Measurements from ENCODE around the gene KRTAP3-1. TPM values are rescaled to one million over a fixed set of nuclear protein-coding genes. Genes with fewer than 3 reads are reported as not detected.

KRTAP3-1 gene
- total and polyA plus RNA-seq, 8 donors: 0.19 TPM; not detected in 7

- Histone ChIP-seq H3K9me3 (no peaks in the 10 kb centered on the region), H3K4me1 (no peaks in the 10 kb centered on the region), H3K36me3 (no peaks in the 10 kb centered on the region), H3K27ac (no peak overlapping the region), H3K4me3 (no peak overlapping the region), H3K27me3 (no peaks in the 10 kb centered on the region)
- DNase-seq (no peak), ATAC-seq (no peak), FAIRE-seq (no peak)
- 29 to 37% methylated on average over 1 of the region's 1 CpG for WGBS, 2 donors
- TF ChIP-seq, protein P1, sequence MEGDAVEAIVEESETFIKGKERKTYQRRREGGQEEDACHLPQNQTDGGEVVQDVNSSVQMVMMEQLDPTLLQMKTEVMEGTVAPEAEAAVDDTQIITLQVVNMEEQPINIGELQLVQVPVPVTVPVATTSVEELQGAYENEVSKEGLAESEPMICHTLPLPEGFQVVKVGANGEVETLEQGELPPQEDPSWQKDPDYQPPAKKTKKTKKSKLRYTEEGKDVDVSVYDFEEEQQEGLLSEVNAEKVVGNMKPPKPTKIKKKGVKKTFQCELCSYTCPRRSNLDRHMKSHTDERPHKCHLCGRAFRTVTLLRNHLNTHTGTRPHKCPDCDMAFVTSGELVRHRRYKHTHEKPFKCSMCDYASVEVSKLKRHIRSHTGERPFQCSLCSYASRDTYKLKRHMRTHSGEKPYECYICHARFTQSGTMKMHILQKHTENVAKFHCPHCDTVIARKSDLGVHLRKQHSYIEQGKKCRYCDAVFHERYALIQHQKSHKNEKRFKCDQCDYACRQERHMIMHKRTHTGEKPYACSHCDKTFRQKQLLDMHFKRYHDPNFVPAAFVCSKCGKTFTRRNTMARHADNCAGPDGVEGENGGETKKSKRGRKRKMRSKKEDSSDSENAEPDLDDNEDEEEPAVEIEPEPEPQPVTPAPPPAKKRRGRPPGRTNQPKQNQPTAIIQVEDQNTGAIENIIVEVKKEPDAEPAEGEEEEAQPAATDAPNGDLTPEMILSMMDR (IDR thresholded peaks at IDR 0.05): no peak
- intact Hi-C loops (cut with DNase I): no loop called here
Observed at GRCh38 chr17:41013606-41014005, 4.7 kb upstream of the KRTAP3-1 start.

GRCh38 chr17:41013181-41013580 lies 4.3 kb upstream of the KRTAP3-1 start:
- FAIRE-seq: no peak
- H3K27me3 ChIP-seq: no peaks in the 10 kb centered on the region
- intact Hi-C loops (cut with DNase I): no loop called here
- no peaks in the 10 kb centered on the region for H3K36me3 ChIP-seq
- no peak for DNase-seq
- H3K4me1 ChIP-seq: no peaks in the 10 kb centered on the region
- H3K4me3 ChIP-seq: no peak overlapping the region
- no peaks in the 10 kb centered on the region for H3K9me3 ChIP-seq
- ATAC-seq: no peak
- no peak overlapping the region for H3K27ac ChIP-seq
- TF ChIP-seq, protein P1 (IDR thresholded peaks at IDR 0.05): no peak
- whole genome bisulfite sequencing, 2 donors: 70 to 84% methylated on average over 3 of the region's 3 CpGs

DNA sequence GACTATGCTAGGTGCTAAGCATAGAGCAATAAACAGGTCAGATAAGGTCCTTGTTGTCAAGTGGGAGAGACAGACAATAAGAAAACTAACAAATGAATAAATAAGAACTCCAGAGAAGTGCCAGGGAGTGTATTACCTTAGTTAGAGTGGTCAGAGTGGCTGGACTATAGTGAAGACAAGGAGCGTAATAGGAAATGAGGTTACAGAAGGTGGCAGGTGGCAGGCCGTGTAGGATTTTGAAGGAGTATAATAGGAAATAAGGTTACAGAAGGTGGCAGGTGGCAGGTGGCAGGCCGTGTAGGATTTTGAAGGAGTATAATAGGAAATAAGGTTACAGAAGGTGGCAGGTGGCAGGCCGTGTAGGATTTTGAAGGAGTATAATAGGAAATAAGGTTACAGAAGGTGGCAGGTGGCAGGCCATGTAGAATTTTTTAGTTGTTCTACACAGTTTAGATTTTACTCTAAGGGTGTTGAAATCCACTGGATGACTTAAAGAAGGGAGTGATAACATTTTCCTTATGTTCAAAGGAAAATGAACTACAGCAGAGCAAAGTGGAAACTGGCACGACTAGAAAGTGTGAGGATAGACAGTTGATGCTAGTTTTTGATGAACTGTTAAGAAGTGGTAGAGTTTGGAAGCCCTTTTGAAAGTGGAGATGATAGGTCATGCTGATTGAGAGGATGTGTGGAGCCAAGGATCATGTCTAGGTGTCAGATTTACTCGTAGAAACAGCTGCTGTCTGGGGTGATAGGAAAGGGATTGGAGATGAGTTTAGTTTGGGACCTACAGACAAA lies 3.6 kb upstream of the KRTAP3-1 start:
- Histone ChIP-seq H3K4me1 (no peaks in the 10 kb centered on the region), H3K4me3 (no peak overlapping the region), H3K27me3 (no peaks in the 10 kb centered on the region), H3K9me3 (no peaks in the 10 kb centered on the region), H3K27ac (no peak overlapping the region), H3K36me3 (no peaks in the 10 kb centered on the region)
- no peak for DNase-seq
- no peak for ATAC-seq
- no peak for FAIRE-seq
- TF ChIP-seq, protein P1 (IDR thresholded peaks at IDR 0.05): no peak
- WGBS, 2 donors: 64 to 73% methylated on average over 6 of the region's 6 CpGs
- intact Hi-C loops (cut with DNase I): no loop called here

DNA sequence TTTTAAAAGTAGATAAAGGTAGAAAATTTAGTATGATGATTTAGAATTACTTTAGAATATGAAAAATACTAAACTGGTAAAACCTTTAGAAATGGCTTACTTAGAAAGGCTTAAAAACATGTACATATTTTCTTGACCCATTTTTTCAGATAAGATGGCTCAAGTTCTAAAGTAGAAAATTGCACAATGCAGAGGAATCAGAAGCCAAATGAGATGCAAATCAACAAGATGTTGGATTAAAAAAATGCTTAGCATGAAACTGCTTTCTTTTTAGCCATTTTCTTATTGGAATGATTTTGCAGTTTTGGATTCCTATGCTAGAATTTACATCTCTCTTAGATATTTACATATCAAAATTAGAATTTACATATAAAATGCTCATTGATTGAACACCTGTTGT lies 1.5 kb upstream of the KRTAP3-1 start:
- no peaks in the 10 kb centered on the region for H3K9me3 ChIP-seq
- TF ChIP-seq, protein P1 (IDR thresholded peaks at IDR 0.05): no peak
- ATAC-seq: no peak
- no peak overlapping the region for H3K27ac ChIP-seq
- H3K27me3 ChIP-seq: no peaks in the 10 kb centered on the region
- H3K36me3 ChIP-seq: no peaks in the 10 kb centered on the region
- no peaks in the 10 kb centered on the region for H3K4me1 ChIP-seq
- no peak for FAIRE-seq
- intact Hi-C loops (cut with DNase I): no loop called here
- no peak overlapping the region for H3K4me3 ChIP-seq
- no peak for DNase-seq

GRCh38 chr17:41009936-41010335 lies 1.0 kb upstream of the KRTAP3-1 start:
- TF ChIP-seq, protein P1 (IDR thresholded peaks at IDR 0.05): no peak
- intact Hi-C loops (cut with DNase I): no loop called here
- Histone ChIP-seq H3K9me3 (no peaks in the 10 kb centered on the region), H3K27me3 (no peaks in the 10 kb centered on the region), H3K4me3 (no peak overlapping the region), H3K4me1 (no peaks in the 10 kb centered on the region), H3K27ac (no peak overlapping the region), H3K36me3 (no peaks in the 10 kb centered on the region)
- FAIRE-seq (no peak), DNase-seq (no peak), ATAC-seq (no peak)
- 86 to 89% methylated on average over 1 of the region's 1 CpG for WGBS, 2 donors

Data from pancreas (tissue), 10 donors.